GM18507 (cell line): Measurements from ENCODE around the gene OAT.
"Not testable (repeated sequence)": the region's sequence is repeated elsewhere in the genome, so short reads cannot be mapped to it uniquely, and the experiment has no call there.

Source experiments
- DNase-seq: peaks from one replicate; pipeline ENCODE4 v3.0.0; 2011; ENCODE audit warnings: low read depth; ENCODE audit not compliant: insufficient read length; ENCODE audit errors: extremely low spot score
- FAIRE-seq: peaks from 2 replicates; lab custom pipeline; 2011; peaks lifted over from hg19 to GRCh38; lab: Jason Lieb, UNC

The OAT gene

DNA sequence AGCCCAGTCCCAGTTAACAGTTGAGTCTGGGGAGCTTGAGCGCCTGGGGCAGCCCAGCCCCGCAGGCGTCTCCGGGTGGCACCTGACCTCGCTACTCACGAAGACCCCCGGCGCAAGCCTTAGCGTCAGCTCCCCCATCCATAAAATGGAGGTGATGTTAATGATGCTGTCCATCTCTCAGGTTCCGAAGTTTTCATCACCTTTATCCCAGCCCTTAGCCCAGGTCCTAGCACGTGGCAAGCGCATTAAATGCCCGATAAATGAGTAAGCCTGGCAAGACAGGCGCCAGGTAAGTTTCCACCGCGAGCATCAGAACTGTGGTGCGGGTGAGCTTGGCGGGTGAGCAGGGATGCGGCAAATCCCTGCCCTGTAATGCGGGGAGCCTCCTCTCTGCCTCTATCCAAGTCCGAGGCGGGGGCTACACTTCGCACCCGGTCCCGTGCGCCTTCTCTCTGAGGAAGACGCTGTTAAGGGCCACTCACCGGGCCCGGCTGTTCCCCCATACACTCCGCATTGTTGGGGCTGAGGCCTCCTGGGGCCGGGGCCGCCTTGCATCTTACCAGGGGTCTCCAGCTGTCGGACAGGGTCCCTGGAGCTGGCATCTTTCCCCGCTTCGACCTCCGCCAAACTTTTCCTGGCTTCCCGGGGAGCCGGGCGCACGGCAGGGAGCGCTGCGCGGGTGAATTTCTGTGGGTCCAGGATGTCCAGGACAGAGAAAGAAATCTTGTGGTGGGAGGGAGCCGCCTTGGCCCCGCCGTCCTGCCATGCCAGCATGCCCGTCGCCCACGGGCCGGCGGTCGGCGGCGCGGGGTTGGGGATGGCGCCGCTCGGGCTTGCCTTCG is 30.7 kb upstream of the OAT start:
- FAIRE-seq (no peak), DNase-seq (no peak)

DNA sequence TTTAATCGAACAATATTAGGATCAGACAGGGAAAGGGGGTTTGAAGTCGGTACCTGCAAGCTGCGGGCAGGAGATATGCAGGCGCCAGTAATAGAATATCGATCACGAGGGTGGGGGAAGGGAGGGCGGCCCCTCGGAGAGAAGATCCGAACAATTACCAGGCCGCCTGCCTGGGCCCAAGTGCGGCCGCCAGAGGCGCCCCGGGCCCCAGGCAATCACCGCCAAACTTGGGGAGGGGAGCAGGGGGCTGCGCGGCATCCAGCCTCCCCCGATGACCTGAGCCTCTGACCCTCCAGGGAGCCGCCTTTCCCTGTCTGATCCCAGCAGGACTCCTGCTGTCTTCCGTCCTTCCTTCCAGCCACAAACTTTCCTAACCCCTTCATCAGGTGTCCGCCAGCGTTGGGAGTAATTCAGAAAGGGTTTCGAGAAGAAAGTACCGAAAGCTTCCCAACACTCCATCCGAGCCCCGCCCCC is 30.0 kb upstream of the OAT start:
- no peak for DNase-seq
- no peak for FAIRE-seq

DNA sequence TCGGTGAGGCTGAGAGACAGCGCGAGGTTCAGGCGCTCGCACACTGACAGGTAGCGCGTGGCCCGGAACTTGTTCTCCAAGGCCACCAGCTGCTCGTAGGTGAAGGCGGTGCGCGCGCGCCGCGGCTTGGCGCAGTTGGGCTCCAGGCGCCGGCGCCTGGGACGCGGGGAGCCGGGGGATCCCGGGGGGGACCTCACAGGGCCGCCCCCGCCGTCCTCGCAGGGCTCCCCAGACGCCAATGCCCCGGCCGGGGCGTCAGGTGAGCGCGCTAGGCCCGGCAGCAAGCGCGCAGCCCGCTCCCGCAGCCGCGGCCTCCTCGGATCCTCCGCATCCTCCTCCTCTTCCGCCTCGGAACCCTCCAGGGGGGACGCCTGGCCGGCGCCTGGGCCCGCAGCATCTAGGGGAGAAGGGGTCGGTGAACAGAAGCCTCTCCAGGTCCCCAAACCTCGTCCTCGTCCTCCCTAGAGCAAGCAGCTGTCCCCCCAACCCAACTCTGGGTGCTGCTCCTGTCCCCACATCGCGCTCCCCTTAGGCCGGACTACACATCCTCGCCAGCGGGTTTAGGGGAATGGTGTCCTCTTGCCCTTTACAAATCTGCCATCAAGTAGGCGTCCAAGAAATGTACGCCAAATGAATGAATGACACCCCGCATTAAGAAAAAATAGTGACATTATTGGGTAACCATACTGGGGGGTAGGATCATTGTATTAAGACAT is 29.2 kb upstream of the OAT start:
- no peak for FAIRE-seq
- DNase-seq: no peak

DNA sequence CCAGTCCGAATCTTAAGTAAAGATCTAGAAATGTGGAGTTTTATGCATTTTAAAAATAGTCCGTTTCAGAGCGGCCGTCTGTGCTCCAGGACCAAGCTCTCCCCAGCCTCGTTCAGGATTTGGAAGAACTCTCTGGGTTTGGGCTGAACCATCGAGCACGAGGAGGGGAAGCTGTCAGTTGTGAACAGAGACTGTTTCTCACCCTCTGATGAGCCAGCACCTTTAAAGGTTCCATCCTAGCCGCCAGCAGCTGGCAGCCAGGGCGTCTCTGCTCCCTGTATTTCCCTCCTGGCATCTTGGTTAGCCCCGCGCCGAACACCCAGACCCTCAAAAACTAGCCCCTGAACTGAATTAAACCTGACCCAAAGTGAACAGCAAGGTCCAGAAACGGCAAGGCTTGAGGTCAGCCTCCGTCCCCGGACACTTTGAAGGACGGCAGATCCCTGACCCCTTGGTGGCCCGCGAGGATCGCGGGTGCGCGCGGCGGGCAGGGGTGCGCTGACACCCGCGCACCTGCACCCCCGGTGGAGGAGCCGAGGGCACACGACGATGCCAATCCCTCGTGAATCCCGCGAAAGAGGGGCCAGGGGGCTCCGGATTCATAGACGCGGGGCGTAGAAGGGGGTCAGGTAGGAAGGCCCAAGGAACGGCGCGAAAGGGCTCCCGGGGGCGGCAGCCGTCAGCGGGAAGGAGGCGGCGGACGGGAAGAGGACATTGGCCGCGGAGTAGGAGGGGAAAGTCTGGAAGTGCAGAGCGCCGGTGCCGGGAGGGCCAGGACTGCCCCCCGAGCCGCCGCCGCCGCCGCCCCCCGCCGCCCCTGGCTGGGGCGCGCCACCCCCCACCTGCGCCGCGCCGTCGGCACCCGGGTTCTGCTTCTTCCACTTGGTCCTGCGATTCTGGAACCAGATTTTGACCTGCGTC is 28.4 kb upstream of the OAT start:
- no peak for FAIRE-seq
- DNase-seq: no peak

DNA sequence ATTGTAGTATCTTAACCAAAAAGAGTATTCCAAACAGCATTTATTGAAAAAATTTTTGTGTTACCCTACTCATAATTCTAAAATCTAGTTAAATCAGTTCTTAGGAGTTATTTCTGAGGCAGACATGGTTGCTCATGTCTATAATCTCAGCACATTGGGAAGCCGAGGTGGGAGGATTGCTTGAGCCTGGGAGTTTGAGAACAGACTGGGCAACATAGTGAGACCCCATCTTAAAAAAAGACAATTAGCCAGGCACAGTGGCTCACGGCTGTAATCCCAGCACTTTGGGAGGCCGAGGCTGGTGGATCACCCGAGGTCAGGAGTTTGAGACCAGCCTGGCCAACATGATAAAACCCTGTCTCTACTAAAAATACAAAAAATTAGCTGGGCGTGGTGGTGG is 23.0 kb upstream of the OAT start:
- not testable (repeated sequence) for DNase-seq, FAIRE-seq

DNA sequence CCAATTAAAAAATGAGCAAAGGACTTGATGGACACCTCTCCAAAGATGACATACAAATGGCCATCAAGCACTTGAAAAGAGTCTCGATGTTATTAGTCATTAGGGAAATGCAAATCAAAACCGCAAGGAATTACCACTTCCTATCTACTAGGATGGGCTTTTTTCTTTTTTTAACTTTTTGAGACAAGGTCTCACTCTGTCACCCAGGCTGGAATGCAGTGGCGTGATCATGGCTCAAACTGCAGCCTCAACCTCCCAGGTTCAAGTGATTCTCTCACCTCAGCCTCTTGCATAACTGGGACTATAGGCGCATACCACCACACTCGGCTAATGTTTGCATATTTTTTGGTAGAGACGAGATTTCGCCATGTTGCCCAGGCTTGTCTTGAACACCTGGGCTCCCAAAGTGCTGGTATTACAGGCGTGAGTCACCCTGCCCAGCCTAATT is 17.5 kb upstream of the OAT start:
- FAIRE-seq (peak; percentile 77), DNase-seq (no peak)

DNA sequence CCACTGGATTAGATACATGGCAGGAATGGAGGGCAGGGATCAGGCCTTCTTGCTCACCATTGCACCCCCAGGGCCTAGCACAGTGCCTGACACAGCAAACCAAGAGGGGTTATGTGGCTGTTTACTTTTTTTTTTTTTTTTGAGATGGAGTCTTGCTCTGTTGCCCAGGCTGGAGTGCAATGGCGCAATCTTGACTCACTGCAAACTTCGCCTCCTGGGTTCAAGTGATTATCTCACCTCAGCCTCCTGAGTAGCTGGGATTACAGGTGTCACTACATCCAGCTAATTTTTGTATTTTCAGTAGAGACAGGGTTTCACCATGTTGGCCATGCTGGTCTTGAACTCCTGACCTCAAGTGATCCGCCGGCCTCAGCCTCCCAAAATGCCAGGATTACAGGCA is 17.0 kb upstream of the OAT start:
- not testable (repeated sequence) for FAIRE-seq, DNase-seq

DNA sequence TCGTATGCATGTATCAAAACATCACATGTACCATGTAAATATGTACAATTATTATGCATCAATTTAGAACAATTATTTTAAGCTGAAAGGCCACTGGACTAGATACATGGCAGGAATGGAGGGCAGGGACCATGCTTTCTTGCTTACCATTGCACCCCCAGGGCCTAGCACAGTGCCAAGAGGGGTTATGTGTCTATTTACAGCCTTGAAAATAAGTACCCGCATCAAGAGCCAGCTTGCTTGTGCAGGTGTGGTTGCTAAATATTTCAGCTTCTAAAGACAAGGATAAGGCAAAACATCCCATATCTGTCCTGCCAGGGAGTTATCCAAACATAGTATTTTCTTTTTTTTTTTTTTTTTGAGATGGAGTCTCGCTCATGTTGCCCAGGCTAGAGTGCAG is 14.7 kb upstream of the OAT start:
- no peak for FAIRE-seq
- DNase-seq: no peak

DNA sequence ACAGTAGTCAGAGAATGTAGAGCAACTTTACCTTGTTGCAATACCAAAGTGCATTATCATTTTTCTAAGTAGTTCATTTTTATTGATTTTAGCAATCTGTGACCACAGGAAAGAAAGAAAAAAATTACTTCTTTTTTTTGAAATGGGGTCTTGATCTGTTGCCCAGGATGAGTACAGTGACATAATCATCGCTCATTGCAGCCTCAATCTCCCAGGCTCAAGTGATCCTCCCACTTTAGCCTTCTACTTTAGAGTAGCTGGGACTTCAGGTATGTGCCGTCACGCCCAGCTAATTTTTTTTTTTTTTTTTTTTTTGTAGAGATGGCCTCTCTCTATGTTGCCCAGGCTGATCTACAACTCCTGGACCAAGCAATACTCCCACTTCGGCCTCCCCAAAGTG is 11.4 kb upstream of the OAT start:
- FAIRE-seq (no peak), DNase-seq (no peak)

DNA sequence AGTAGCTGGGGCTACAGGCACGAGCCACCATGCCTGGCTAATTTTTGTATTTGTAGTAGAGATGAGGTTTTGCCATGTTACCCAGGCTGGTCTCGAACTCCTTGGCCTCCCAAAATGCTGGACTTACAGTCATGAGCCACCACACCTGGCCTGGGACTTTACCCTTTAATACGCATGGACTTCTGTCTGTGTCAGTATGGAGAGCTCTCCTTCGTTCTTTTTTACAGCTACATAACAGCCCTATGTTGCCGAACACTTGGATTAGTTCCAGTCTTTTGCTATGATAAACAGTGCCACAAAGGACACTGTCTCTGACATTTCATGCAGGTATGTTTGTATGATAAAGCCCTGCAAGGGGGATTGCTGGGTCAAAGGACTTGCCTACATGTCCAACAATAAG is 10.9 kb upstream of the OAT start:
- FAIRE-seq: no peak

DNA sequence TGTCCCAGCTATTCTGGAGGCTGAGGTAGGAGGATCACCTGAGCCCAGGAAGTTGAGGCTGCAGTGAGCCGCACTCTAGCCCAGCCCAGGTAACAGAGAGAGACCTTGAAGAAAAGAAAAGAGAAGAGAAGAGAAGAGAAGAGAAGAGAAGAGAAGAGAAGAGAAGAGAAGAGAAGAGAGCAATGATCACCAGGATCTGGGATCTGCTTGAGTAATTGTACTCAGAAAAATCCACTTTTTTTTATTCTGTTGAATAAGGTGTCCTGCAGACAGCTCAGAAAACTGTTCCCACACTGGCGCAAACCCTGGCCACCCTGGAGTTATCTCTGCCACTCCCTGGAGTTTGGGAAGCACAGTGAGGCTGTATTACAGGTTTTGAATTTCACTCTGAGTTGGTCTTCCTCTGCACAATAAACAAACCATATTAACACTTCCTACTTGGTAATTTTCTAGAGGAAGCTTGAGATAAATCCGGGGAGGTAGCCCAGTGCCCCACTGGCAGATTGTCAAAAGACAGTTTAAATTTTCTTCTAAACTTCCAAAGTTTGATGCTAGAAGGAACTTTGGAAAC is 9.6 kb upstream of the OAT start:
- no peak for DNase-seq

More for the DNA sequence above, 10.9 kb upstream of the OAT start:
- no peak for DNase-seq

DNA sequence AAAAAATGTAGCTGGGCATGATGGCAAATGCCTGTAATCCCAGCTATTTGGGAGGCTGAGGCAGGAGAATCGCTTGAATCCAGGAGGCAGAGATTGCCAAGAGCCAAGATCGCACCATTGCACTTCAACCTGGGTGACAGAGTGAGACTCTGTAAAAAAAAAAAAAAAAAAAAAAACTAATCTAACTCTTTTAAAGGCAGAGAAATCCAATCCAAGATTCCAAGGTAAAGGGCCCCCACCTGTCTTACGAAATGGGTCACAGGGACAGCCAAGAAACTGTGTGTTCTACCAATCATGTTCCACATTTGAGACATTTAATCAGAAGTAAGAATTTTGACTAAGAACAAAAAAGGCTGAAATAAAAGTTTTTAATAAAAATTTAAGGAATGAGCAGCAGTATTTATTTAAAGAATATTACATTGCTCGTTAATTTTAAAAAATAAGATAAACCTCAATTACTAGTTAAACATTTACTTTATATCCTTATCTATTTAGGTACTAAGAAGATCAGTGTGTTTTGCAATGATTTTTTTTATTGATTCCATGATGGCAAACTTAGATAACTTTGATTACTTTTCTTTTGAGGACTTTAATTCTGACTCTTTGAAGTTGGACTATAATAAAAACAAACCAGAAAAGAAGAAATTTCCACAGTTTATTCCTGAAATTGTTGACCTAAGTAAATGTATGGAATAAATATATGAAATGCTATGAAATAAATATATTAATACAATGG is 6.7 kb upstream of the OAT start:
- DNase-seq: no peak
- FAIRE-seq: no peak

More for the DNA sequence above, 9.6 kb upstream of the OAT start:
- FAIRE-seq: no peak

DNA sequence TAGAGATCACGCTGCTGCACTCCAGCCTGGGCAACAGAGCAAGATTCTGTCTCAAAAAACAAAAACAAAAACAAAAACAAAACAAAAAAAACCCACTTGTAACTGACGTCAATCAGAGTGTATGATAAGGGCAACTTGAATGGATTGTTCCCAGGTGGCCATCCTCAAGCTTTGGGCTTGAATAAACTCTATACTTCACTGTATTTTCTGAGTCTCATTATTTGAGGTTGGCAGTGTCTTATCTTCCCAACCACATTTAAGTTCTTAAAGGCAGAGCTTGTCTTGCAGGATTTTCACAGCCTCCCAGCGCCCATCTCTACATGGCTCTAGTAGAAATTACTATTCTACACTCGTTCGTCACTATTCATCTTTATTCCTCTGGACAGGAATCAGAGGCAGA is 5.1 kb upstream of the OAT start:
- no peak for FAIRE-seq

DNA sequence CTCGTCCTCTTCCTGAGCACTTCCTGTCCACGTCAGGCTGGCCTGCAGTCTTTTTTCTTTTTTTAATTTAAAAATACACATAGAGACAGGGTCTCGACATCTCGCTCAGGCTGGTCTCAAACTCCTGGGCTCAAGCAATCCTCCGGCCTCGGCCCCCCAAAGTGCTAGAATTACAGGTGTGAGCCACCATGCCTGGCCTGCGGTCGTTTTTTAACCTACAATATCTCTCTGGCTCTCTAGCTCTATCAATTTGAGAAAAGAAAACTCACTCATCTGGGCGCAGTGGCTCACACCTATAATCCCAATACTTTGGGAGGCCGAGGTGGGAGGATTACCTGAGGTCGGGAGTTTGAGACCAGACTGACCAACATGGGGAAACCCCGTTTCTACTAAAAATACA is 4.0 kb upstream of the OAT start:
- no peak for FAIRE-seq

More for the DNA sequence above, 5.1 kb upstream of the OAT start:
- DNase-seq: no peak

DNA sequence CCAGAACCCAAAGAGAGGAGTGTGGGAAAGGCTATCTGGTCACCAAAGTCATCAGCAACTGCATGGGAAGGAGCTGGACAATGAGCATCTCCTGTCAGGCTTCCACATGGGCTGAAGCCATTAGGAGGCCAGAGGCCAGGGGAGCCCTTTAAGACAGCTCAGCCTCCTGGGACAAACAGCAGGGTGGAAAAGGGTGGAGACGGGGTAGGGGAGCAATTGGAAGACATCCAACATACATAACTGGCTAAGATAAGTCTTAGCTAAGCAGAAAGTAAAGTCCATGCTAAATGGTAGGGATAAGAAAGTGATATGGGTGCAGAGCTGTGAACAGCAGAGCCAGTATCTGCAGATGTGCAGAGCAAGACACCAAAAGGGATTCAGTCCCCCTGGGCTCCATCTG is 1.5 kb upstream of the OAT start:
- DNase-seq (no peak), FAIRE-seq (no peak)

More for the DNA sequence above, 4.0 kb upstream of the OAT start:
- DNase-seq: no peak

DNA sequence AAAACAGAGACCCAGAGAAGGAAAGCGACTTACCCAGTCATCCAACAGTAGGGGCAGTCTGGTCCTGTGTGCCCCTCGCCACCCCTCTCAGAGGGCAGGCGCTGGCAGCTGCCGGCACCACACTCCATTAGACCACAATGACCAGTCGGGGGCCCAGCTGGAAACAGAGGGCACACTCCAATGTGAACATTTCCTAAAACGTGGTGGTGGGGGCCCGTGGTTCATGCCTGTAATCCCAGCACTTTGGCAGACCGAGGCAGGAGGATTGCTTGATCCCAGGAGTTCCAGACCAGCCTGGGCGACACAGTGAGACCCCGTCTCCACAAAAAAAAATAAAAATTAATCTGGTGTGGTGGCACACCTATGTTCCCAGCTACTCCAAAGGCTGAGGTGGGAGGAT is 912 bp upstream of the OAT start:
- DNase-seq (no peak), FAIRE-seq (no peak)

DNA sequence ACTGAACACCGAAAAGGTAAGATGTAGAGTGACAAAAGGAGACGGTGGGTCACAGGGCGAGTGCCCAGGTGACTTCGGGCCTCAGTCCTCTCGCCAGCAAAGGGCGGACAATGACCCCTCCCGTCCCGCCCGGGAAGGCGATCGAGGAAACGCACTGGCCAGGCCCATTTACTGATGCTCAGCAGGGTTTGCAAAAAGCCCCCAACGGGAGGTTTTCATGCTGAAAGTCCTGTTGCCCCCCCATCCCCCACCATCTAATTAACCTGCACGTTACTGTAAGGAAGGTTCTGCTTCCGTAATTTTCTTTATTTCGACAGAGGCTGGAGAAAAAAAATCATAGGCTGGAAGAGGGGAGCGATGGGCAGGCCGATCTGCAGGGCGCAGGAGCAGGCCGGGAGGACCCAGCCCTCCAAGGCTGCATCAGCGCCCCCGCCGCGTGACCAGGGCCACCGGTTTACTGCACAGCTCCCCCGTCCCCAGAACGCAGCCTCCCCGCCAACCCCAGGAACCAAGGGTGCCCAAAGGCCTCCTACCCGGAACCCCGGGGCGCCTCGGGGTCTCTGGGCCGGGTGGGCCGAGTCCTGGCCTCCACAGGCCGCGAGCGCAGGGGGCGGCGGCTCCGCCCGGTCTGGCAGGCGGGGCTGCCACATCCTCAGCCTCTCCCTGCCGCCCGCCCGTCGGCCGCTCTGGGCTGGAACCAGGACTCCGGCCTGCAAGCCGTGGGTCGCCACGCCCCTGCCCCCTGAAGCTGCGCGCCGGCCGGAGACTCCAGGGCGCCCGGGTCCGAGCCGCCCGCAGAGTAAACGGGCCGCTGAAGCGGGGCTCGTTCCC is 613 bp downstream of the OAT start:
- DNase-seq: no peak
- no peak for FAIRE-seq

DNA sequence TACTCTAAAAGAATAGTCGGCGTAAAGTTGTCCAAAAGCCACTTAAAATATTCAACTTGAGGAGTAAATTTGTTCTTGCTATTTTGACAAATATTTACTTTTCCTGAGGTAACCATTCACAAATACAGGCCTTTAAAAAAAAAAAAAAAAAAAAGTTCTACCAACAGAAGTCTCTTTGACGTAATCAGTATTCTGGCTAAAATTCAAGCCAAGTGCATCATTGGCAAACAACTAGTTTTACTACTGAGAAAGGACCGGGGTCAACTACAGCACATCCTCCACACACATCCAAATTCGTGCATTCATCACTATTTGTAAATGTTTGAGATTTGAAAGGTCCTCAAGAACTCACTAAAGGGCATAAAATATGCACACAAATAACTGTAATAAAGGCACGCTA is 2.0 kb downstream of the OAT start:
- no peak for FAIRE-seq
- no peak for DNase-seq
